K562 treated with DMSO at 1 percent for 4 hours (cell line): ENCODE data around the gene FOXF2. TPM values are rescaled to one million over a fixed set of nuclear protein-coding genes. Genes with fewer than 3 reads are reported as not detected.

ENCODE experiments used
- total RNA-seq: library from RNA; unstranded; fragments of 300-600 nt; gene quantifications from 2 replicates; pipeline ENCODE4 v1.2.3, GENCODE V29; 2022; ENCODE audit not compliant: insufficient read depth

The FOXF2 gene
- not detected in 2 replicates for total RNA-seq

GRCh38 chr6:1389369-1390132 lies at the start of gene FOXF2:
TSS of gene FOXF2 (plus strand) at chr6:1389576. CDS start at chr6:1389948, 372 bp downstream.

Other genes starting within 250 kb of the FOXF2 start
- not detected in 2 replicates for gene FOXQ1, start 77.5 kb upstream of the FOXF2 start, total RNA-seq
- gene FOXC1, start 220.3 kb downstream of the FOXF2 start, total RNA-seq = not detected in 2 replicates